OCI-LY1 (cell line): ENCODE data around the gene SELENOK.

Source experiments
- H2AFZ ChIP-seq: fragments of 200-600 bp; sonication (generic), shearing (Covaris generic); 2 replicates; pipeline ENCODE4 v1.6.0; 2014; ENCODE audit warnings: antibody characterized with exemption, mild to moderate bottlenecking, low read length
- H3F3A ChIP-seq: fragments of 200-600 bp; sonication (generic), shearing (Covaris generic); 2 replicates; pipeline ENCODE4 v1.6.0; 2014; ENCODE audit warnings: mild to moderate bottlenecking, antibody characterized with exemption, low read length, moderate library complexity; ENCODE audit not compliant: insufficient read depth
- H3K27ac ChIP-seq: fragments of 200-600 bp; sonication (generic); 2 replicates; pipeline ENCODE4 v1.5.1; 2014; ENCODE audit warnings: low read length, mixed run types, mild to moderate bottlenecking, low read depth; ENCODE audit not compliant: poor library complexity, severe bottlenecking
- H3K27me3 ChIP-seq: fragments of 200-600 bp; sonication (generic); 2 replicates; pipeline ENCODE4 v1.6.0; 2014; ENCODE audit warnings: antibody characterized with exemption, mild to moderate bottlenecking, low read length, moderate library complexity; ENCODE audit not compliant: insufficient read depth
- H3K36me3 ChIP-seq: fragments of 200-600 bp; sonication (generic); 2 replicates; pipeline ENCODE4 v1.6.1; 2014; ENCODE audit warnings: mild to moderate bottlenecking, antibody characterized with exemption, low read length, moderate library complexity, mixed read lengths; ENCODE audit not compliant: insufficient read depth
- H3K4me1 ChIP-seq: fragments of 200-600 bp; sonication (generic); 2 replicates; pipeline ENCODE4 v1.5.1; 2014; ENCODE audit warnings: mild to moderate bottlenecking, low read length, moderate library complexity; ENCODE audit not compliant: insufficient read depth, severe bottlenecking
- H3K4me2 ChIP-seq: fragments of 200-600 bp; sonication (generic), shearing (Covaris generic); 2 replicates; pipeline ENCODE4 v1.6.1; 2014; ENCODE audit warnings: low read length
- H3K4me3 ChIP-seq: fragments of 200-600 bp; sonication (generic); 2 replicates; pipeline ENCODE4 v1.5.1; 2014; ENCODE audit warnings: low read length, low read depth, mild to moderate bottlenecking, mixed read lengths; ENCODE audit not compliant: poor library complexity, severe bottlenecking
- H3K79me2 ChIP-seq: fragments of 200-600 bp; shearing (Covaris generic); 2 replicates; pipeline ENCODE4 v1.6.1; 2016; ENCODE audit warnings: mixed run types, low read length, mixed read lengths; ENCODE audit not compliant: insufficient read depth
- H3K9ac ChIP-seq: fragments of 200-600 bp; sonication (generic), shearing (Covaris generic); 2 replicates; pipeline ENCODE4 v1.6.1; 2014; ENCODE audit warnings: mild to moderate bottlenecking, low read length, mixed read lengths
- H3K9me2 ChIP-seq: fragments of 200-600 bp; sonication (generic), shearing (Covaris generic); 2 replicates; pipeline ENCODE4 v1.6.1; 2014; ENCODE audit warnings: low read depth, mild to moderate bottlenecking, low read length, mixed read lengths
- H3K9me3 ChIP-seq: fragments of 200-600 bp; shearing (Covaris generic); 2 replicates; pipeline ENCODE4 v1.6.1; 2014; ENCODE audit warnings: low read length, mixed read lengths
- H4K20me1 ChIP-seq: fragments of 200-600 bp; sonication (generic), shearing (Covaris generic); 2 replicates; pipeline ENCODE4 v1.6.0; 2016; ENCODE audit warnings: mild to moderate bottlenecking, low read length; ENCODE audit not compliant: insufficient read depth
- CTCF ChIP-seq: fragments of 200-600 bp; sonication (generic), shearing (Covaris generic); IDR thresholded peaks from 2 replicates; pipeline ENCODE4 v1.5.1; 2017; ENCODE audit warnings: mild to moderate bottlenecking, antibody characterized with exemption, low read length, moderate library complexity, mixed read lengths
- EZH2 ChIP-seq: fragments of 200-600 bp; sonication (generic), shearing (Covaris generic); IDR thresholded peaks from 2 replicates; pipeline ENCODE4 v1.8.0; 2017; ENCODE audit warnings: borderline replicate concordance, mixed run types, mild to moderate bottlenecking, antibody characterized with exemption, low read length, moderate library complexity, mixed read lengths

The SELENOK gene

GRCh38 chr3:53891497-53892285 lies at the start of gene SELENOK:
TSS of gene SELENOK (minus strand) at chr3:53891859.
- H3K27ac ChIP-seq: peak within 1 kb of the TSS; percentile 21
- H2AFZ ChIP-seq: peak within 1 kb of the TSS; percentile 32

GRCh38 chr3:53941184-53941583 lies 49.5 kb upstream of the SELENOK start:
- H2AFZ ChIP-seq: no peak overlapping the region
- no peaks in the 10 kb centered on the region for H3K27me3 ChIP-seq
- no peak overlapping the region for H3K4me3 ChIP-seq
- no peaks in the 10 kb centered on the region for H3K9me2 ChIP-seq
- no peaks in the 10 kb centered on the region for H3F3A ChIP-seq
- H3K27ac ChIP-seq: no peak overlapping the region
- H3K9ac ChIP-seq: no peak overlapping the region
- TF ChIP-seq EZH2: no peak
- H3K4me1 ChIP-seq: no peaks in the 10 kb centered on the region
- H3K9me3 ChIP-seq: peaks cover 4% of the 10 kb centered on the region; the same call in 1 of the 2 replicates
- H3K4me2 ChIP-seq: no peak overlapping the region
- H3K36me3 ChIP-seq: no peaks in the 10 kb centered on the region
- H4K20me1 ChIP-seq: no peaks in the 10 kb centered on the region
- H3K79me2 ChIP-seq: no peaks in the 10 kb centered on the region

More at GRCh38 chr3:53891497-53892285, at the start of gene SELENOK:
- Histone ChIP-seq H3K9me3 (no peaks in the 10 kb centered on the region), H4K20me1 (no peaks in the 10 kb centered on the region), H3K4me3 (peak within 1 kb of the TSS; percentile 85), H3F3A (no peaks in the 10 kb centered on the region), H3K4me2 (peak within 1 kb of the TSS; percentile 97), H3K9me2 (no peaks in the 10 kb centered on the region), H3K36me3 (peaks cover 22% of the 10 kb centered on the region), H3K27me3 (no peaks in the 10 kb centered on the region), H3K4me1 (peaks cover 24% of the 10 kb centered on the region), H3K9ac (peak within 1 kb of the TSS; percentile 80), H3K79me2 (peaks cover 37% of the 10 kb centered on the region)
- TF ChIP-seq EZH2: no peak

GRCh38 chr3:53940623-53941022 lies 49.0 kb upstream of the SELENOK start:
- no peaks in the 10 kb centered on the region for H3K9me3 ChIP-seq
- no peaks in the 10 kb centered on the region for H3K4me1 ChIP-seq
- no peak overlapping the region for H2AFZ ChIP-seq
- H3K27me3 ChIP-seq: no peaks in the 10 kb centered on the region
- H4K20me1 ChIP-seq: no peaks in the 10 kb centered on the region
- no peak overlapping the region for H3K4me2 ChIP-seq
- no peaks in the 10 kb centered on the region for H3F3A ChIP-seq
- H3K9me2 ChIP-seq: no peaks in the 10 kb centered on the region
- H3K36me3 ChIP-seq: no peaks in the 10 kb centered on the region
- H3K79me2 ChIP-seq: no peaks in the 10 kb centered on the region
- TF ChIP-seq EZH2 (no peak), CTCF (no peak)
- no peak overlapping the region for H3K9ac ChIP-seq
- no peak overlapping the region for H3K27ac ChIP-seq
- no peak overlapping the region for H3K4me3 ChIP-seq

- Histone ChIP-seq H3K79me2 (no peaks in the 10 kb centered on the region), H3K36me3 (no peaks in the 10 kb centered on the region), H3F3A (no peaks in the 10 kb centered on the region), H3K9me2 (no peaks in the 10 kb centered on the region), H3K9ac (no peak overlapping the region), H2AFZ (no peak overlapping the region), H3K9me3 (0 out of 2 replicates have a peak, but pooled peaks cover 3% of the 10 kb centered on the region), H4K20me1 (no peaks in the 10 kb centered on the region), H3K27me3 (no peaks in the 10 kb centered on the region), H3K4me1 (no peaks in the 10 kb centered on the region), H3K4me2 (no peak overlapping the region), H3K27ac (no peak overlapping the region), H3K4me3 (no peak overlapping the region)
- TF ChIP-seq EZH2 (no peak), CTCF (no peak)
Measured at GRCh38 chr3:53939813-53940212, 48.2 kb upstream of the SELENOK start.
